BLaER1 treated with 17β-estradiol and CSF1 and Interleukin-3, amounts not matched to agents 10 nM and 100 nM (cell line): Measurements from ENCODE around the gene MTLN.
"Not testable (repeated sequence)": the region's sequence is repeated elsewhere in the genome, so short reads cannot be mapped to it uniquely, and the experiment has no call there.

Experiments used
- H3K27ac ChIP-seq, 11 experiments: shearing (Covaris generic); formaldehyde crosslinking; 2 replicates each; pipeline ENCODE4 v1.8.1; 2022
- H3K27me3 ChIP-seq, 11 experiments: shearing (Covaris generic); formaldehyde crosslinking; 2 replicates each; pipeline ENCODE4 v1.8.1; 2022
- H3K36me3 ChIP-seq, 11 experiments: shearing (Covaris generic); formaldehyde crosslinking; 2 replicates each; pipeline ENCODE4 v1.8.1; 2022
- H3K4me1 ChIP-seq, 10 experiments: shearing (Covaris generic); formaldehyde crosslinking; 2 replicates each; pipeline ENCODE4 v1.8.1; 2022
- H3K4me2 ChIP-seq, 11 experiments: shearing (Covaris generic); formaldehyde crosslinking; 2 replicates each; pipeline ENCODE4 v1.8.1; 2022
- H3K4me3 ChIP-seq, 10 experiments: shearing (Covaris generic); formaldehyde crosslinking; 2 replicates each; pipeline ENCODE4 v1.8.1; 2022
- H3K9ac ChIP-seq, 11 experiments: shearing (Covaris generic); formaldehyde crosslinking; 2 replicates each; pipeline ENCODE4 v1.8.1; 2022
- H3K9me3 ChIP-seq, 11 experiments: shearing (Covaris generic); formaldehyde crosslinking; replicated peaks in 1 of 11; 2 replicates each; pipeline ENCODE4 v1.8.1; 2022
- H4K20me1 ChIP-seq, 11 experiments: shearing (Covaris generic); formaldehyde crosslinking; 2 replicates each; pipeline ENCODE4 v1.8.1; 2022
- Cebpa-rat ChIP-seq, 11 experiments: shearing (Covaris generic); IDR thresholded peaks; 2 replicates each; pipeline ENCODE4 v1.8.1; 2022

MTLN gene

DNA sequence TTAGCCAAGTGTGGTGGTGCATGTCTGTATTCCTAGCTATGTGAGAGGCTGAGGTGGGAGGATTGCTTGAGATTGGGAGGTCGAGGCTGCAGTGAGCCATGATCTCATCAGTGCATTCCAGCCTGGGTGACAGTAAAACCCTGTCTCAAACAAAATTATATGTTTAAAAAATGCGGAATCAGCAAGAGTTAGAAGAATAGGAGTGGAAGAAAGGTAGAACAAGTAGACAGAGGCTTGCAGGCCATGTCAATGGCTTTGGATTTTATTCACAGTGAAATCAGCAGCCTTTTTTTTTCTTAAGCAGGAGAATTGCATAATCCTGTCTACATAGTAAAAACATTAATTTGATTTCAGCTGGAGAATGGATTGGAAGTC lies 7.8 kb upstream of the MTLN start:
- Histone ChIP-seq H3K4me3 (no peak overlapping the region), H3K9me3 (no peaks in the 10 kb centered on the region), H3K27me3 (no peaks in the 10 kb centered on the region), H3K4me2 (no peak overlapping the region), H3K4me1 (no peaks in the 10 kb centered on the region), H3K27ac (no peak overlapping the region), H4K20me1 (no peaks in the 10 kb centered on the region), H3K36me3 (no peaks in the 10 kb centered on the region), H3K9ac (no peak overlapping the region)
- no peak for TF ChIP-seq Cebpa-rat (IDR thresholded peaks at IDR 0.05)

DNA sequence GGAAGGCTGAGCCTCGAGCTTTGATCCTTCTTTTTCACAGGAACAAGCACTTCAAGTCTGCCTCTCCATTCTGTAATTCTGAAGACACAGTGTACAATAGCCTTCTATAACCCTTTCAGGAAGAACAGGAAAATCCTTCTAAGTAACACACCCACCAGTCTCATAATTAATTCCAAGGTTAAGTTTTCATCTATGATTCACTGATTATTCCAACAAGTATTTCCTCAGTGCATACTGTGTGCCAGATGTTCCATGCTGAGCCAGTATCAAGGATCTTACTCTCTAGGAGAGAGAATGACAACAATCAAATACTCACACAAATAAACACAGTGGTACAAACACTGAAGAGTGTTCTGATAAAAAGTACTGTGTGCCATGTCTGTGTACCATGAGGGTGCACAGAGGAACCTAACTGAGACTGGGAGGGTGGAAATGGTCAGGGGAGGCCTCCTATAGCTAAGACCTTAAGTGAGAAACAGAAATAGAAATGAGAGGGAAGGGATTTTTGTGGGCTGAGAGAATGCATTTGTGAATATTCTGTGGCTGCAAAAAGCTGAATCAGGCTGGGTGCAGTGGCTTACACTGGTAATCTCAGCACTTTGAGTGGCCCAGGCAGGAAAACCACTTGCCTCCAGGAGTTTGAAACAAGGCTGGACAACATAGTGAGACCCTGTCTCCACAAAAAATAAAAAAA lies 7.3 kb upstream of the MTLN start:
- H3K9ac ChIP-seq = no peak overlapping the region
- TF ChIP-seq Cebpa-rat (IDR thresholded peaks at IDR 0.05) = no peak
- no peaks in the 10 kb centered on the region for H3K36me3 ChIP-seq
- no peaks in the 10 kb centered on the region for H3K27me3 ChIP-seq
- H3K27ac ChIP-seq = no peak overlapping the region
- no peak overlapping the region for H3K4me2 ChIP-seq
- no peak overlapping the region for H3K4me3 ChIP-seq
- H4K20me1 ChIP-seq = no peaks in the 10 kb centered on the region
- peaks cover 0 to 3% (median under 1%) of the 10 kb centered on the region in 11 experiments; a peak in 4 of 22 replicates for H3K9me3 ChIP-seq
- no peaks in the 10 kb centered on the region for H3K4me1 ChIP-seq

DNA sequence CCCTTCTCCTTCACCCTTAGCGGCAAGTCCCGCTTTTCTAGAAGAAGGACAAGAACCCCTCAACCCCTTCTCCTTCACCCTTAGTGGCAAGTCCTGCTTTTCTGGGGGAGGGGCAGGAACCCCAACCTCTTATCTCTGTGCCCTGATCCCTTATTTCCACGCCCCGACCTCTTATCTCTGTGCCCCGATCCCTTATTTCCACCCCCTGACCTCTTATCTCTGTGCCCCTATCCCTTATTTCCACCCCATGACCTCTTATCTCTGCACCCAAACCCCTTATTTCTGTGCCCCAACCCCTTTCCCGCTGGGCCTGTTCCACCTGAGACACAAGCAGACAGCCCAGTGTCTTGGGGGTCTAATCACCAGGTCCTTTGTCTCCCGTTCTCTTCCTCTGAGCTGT lies 6.5 kb upstream of the MTLN start:
- H3K4me1 ChIP-seq, H3K4me2 ChIP-seq, H3K4me3 ChIP-seq, H3K36me3 ChIP-seq, H4K20me1 ChIP-seq, H3K27me3 ChIP-seq, H3K9ac ChIP-seq, H3K27ac ChIP-seq: not testable (repeated sequence)
- H3K9me3 ChIP-seq = peaks cover 5 to 10% (median 8%) of the 10 kb centered on the region in 11 experiments

DNA sequence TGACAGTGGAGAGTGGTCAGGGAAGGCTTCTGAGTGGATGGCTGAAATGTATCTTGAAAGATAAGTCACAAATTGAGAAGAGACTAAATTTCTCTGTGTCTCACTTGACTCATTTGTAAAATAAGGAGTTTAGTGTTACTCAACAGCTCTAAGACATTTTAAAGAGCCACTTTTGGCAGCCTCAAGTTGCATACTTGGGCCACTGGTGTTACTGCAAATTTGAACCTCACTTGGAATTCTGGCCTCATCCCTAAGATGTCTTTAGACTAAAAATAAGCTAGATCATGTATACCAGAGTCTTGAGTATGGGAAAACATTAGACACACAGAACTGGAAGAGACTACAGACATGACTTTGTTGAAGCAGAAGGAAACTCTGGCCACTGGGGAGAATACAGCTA lies 4.5 kb upstream of the MTLN start:
- Histone ChIP-seq H4K20me1 (no peaks in the 10 kb centered on the region), H3K9me3 (peaks cover 13 to 20% (median 16%) of the 10 kb centered on the region in 11 experiments), H3K27ac (no peak overlapping the region), H3K9ac (no peak overlapping the region), H3K27me3 (no peaks in the 10 kb centered on the region), H3K4me1 (no peaks in the 10 kb centered on the region), H3K4me2 (no peak overlapping the region), H3K36me3 (no peaks in the 10 kb centered on the region), H3K4me3 (no peak overlapping the region)
- TF ChIP-seq Cebpa-rat (IDR thresholded peaks at IDR 0.05) = no peak

- Histone ChIP-seq H4K20me1 (no peaks in the 10 kb centered on the region), H3K4me2 (no peak overlapping the region), H3K36me3 (peaks cover 0 to under 1% (median under 1%) of the 10 kb centered on the region in 11 experiments; a peak in 5 of 22 replicates), H3K9me3 (peaks cover 13 to 20% (median 16%) of the 10 kb centered on the region in 11 experiments), H3K4me3 (no peak overlapping the region), H3K9ac (no peak overlapping the region), H3K27me3 (no peaks in the 10 kb centered on the region), H3K27ac (no peak overlapping the region), H3K4me1 (peaks cover under 1 to 6% (median 4%) of the 10 kb centered on the region in 10 experiments; a peak in 19 of 20 replicates)
- no peak for TF ChIP-seq Cebpa-rat (IDR thresholded peaks at IDR 0.05)
Observed at GRCh38 chr2:110216199-110216598, 3.9 kb upstream of the MTLN start.

- no peak for TF ChIP-seq Cebpa-rat (IDR thresholded peaks at IDR 0.05)
- no peak overlapping the region for H3K9ac ChIP-seq
- H4K20me1 ChIP-seq = no peaks in the 10 kb centered on the region
- no peaks in the 10 kb centered on the region for H3K27me3 ChIP-seq
- no peak overlapping the region for H3K4me3 ChIP-seq
- H3K4me2 ChIP-seq = no peak overlapping the region
- H3K4me1 ChIP-seq = peaks cover 6 to 11% (median 9%) of the 10 kb centered on the region in 10 experiments; a peak in 19 of 20 replicates
- no peak overlapping the region for H3K27ac ChIP-seq
- H3K9me3 ChIP-seq = peaks cover 13 to 20% (median 16%) of the 10 kb centered on the region in 11 experiments
- H3K36me3 ChIP-seq = peaks cover 1 to 6% (median 5%) of the 10 kb centered on the region in 11 experiments; a peak in 16 of 22 replicates
Observed at GRCh38 chr2:110215566-110216158, 3.3 kb upstream of the MTLN start.

DNA sequence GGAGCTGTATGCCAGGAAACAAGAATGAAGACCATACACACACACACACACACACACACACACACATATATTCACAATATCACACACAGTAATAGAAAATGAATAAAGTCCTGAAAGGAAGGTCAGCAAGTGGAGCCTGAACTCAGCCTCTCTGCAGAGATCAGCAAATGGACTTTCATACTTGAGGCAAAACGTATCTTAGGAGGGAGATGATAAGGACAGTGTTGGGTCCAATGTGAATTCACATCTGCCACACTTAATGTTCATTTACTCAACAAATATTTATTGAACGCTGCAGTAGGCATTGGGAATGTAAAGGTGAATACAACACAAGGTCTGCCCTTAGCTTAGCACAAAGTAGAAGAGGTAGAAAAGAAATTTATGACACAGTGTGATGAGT lies 2.7 kb upstream of the MTLN start:
- H3K27me3 ChIP-seq = no peaks in the 10 kb centered on the region

GRCh38 chr2:110213522-110213921 lies 1.2 kb upstream of the MTLN start:
- not testable (repeated sequence) for H3K27ac ChIP-seq, H3K4me3 ChIP-seq, H3K4me2 ChIP-seq, H4K20me1 ChIP-seq, H3K27me3 ChIP-seq, H3K9ac ChIP-seq
- H3K36me3 ChIP-seq = peaks cover 22 to 28% (median 26%) of the 10 kb centered on the region in 11 experiments
- H3K9me3 ChIP-seq = peaks cover 13 to 20% (median 16%) of the 10 kb centered on the region in 11 experiments
- H3K4me1 ChIP-seq = peaks cover 8 to 19% (median 12%) of the 10 kb centered on the region in 10 experiments; a peak in 19 of 20 replicates

More for the DNA sequence above, 2.7 kb upstream of the MTLN start:
- no peak overlapping the region for H3K9ac ChIP-seq
- peaks cover 8 to 17% (median 12%) of the 10 kb centered on the region in 10 experiments; a peak in 19 of 20 replicates for H3K4me1 ChIP-seq
- H4K20me1 ChIP-seq = no peaks in the 10 kb centered on the region
- TF ChIP-seq Cebpa-rat (IDR thresholded peaks at IDR 0.05) = no peak
- H3K36me3 ChIP-seq = peaks cover 7 to 12% (median 11%) of the 10 kb centered on the region in 11 experiments; a peak in 21 of 22 replicates
- H3K27ac ChIP-seq = no peak overlapping the region
- H3K4me2 ChIP-seq = no peak overlapping the region
- H3K9me3 ChIP-seq = peaks cover 13 to 20% (median 16%) of the 10 kb centered on the region in 11 experiments
- H3K4me3 ChIP-seq = no peak overlapping the region

- Histone ChIP-seq H3K4me2 (peak overlapping the region; percentile 82 to 96 (median 89); a peak in 21 of 22 replicates), H3K9me3 (no peaks in the 10 kb centered on the region), H3K27ac (no peak overlapping the region; a peak in 1 of 22 replicates), H3K4me1 (peaks cover 14 to 27% (median 19%) of the 10 kb centered on the region in 10 experiments), H4K20me1 (no peaks in the 10 kb centered on the region), H3K9ac (peak overlapping the region in 1 of 11 experiments; percentile 74; a peak in 1 of 22 replicates), H3K27me3 (no peaks in the 10 kb centered on the region), H3K4me3 (peak overlapping the region in 3 of 10 experiments; percentile 60 to 75 (median 65); a peak in 2 of 20 replicates), H3K36me3 (peaks cover 21 to 32% (median 24%) of the 10 kb centered on the region in 11 experiments)
- no peak for TF ChIP-seq Cebpa-rat (IDR thresholded peaks at IDR 0.05)
Observed at GRCh38 chr2:110205660-110206455, 6.5 kb downstream of the MTLN start.
